OCI-LY1 (cell line): ENCODE results near the gene KCNJ3.

ENCODE experiments used
- CTCF ChIP-seq: fragments of 200-600 bp; sonication (generic), shearing (Covaris generic); IDR thresholded peaks from 2 replicates; pipeline ENCODE4 v1.5.1; 2017; ENCODE audit warnings: mild to moderate bottlenecking, antibody characterized with exemption, low read length, moderate library complexity, mixed read lengths
- EZH2 ChIP-seq: fragments of 200-600 bp; sonication (generic), shearing (Covaris generic); IDR thresholded peaks from 2 replicates; pipeline ENCODE4 v1.8.0; 2017; ENCODE audit warnings: borderline replicate concordance, mixed run types, mild to moderate bottlenecking, antibody characterized with exemption, low read length, moderate library complexity, mixed read lengths

- no peak for TF ChIP-seq CTCF
- TF ChIP-seq EZH2: no peak
These were observed 177.5 kb downstream of the KCNJ3 start for GRCh38 chr2:154875999-154876398.
